ENCODE measurements around the gene MYRIP.

The MYRIP gene

GRCh38 chr3:40166997-40167396 is 357.6 kb downstream of the MYRIP start:
- POLR2A ChIA-PET, result no interaction called here
- CTCF ChIA-PET, result no interaction called here

DNA sequence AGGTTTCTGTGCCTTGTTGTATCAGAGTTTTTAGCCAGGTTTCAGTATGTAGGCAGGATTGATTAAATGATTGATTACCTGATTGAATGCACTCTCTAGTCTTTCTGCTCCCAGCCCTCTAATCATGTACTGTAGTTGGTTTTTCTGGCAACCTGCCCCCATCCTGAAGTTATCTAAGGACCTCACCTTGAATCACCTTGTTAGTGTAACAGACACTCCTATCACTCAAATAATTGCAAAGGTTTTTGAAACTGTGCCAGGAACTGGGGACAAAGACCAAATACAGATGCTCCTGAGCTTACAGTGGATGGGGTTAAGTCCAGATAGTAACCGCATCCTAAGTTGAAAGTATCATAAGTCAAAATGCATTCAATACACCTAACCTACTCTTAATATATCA is 358.5 kb downstream of the MYRIP start:
- CTCF ChIA-PET, result no interaction called here
- no peak for DNase-seq (ENCODE audit: extremely low spot score)

More at GRCh38 chr3:40166997-40167396, 357.6 kb downstream of the MYRIP start:
- TF ChIP-seq TARDBP (IDR thresholded peaks at IDR 0.05) (no peak), ARNT (IDR thresholded peaks at IDR 0.05) (no peak), SP1 (IDR thresholded peaks at IDR 0.05) (no peak), FOXK2 (IDR thresholded peaks at IDR 0.05) (no peak), FOXM1 (IDR thresholded peaks at IDR 0.05; ENCODE audit: borderline replicate concordance) (no peak)
- DNase-seq (ENCODE audit: extremely low spot score), result no peak

GRCh38 chr3:40169983-40170382 is 360.6 kb downstream of the MYRIP start:
- no peak for DNase-seq (ENCODE audit: extremely low spot score)
- ChIA-PET POLR2A (no interaction called here), CTCF (no interaction called here)
- TF ChIP-seq FOXM1 (IDR thresholded peaks at IDR 0.05; ENCODE audit: borderline replicate concordance) (no peak), HDGF (IDR thresholded peaks at IDR 0.05; ENCODE audit: borderline replicate concordance) (no peak), L3MBTL2 (conservative IDR thresholded peaks at IDR 0.05) (no peak), BHLHE40 (IDR thresholded peaks at IDR 0.05; ENCODE audit: borderline replicate concordance) (no peak), FOXA1 (IDR thresholded peaks at IDR 0.05) (no peak), ELF4 (IDR thresholded peaks at IDR 0.05) (no peak), CTBP1 (IDR thresholded peaks at IDR 0.05; ENCODE audit: borderline replicate concordance) (no peak)

More for the DNA sequence above, 358.5 kb downstream of the MYRIP start:
- POLR2A ChIA-PET, result no interaction called here
- TF ChIP-seq HDGF (IDR thresholded peaks at IDR 0.05; ENCODE audit: borderline replicate concordance) (no peak), FOXK2 (IDR thresholded peaks at IDR 0.05) (no peak), L3MBTL2 (conservative IDR thresholded peaks at IDR 0.05) (no peak)
- TF ChIP-seq, protein P1, sequence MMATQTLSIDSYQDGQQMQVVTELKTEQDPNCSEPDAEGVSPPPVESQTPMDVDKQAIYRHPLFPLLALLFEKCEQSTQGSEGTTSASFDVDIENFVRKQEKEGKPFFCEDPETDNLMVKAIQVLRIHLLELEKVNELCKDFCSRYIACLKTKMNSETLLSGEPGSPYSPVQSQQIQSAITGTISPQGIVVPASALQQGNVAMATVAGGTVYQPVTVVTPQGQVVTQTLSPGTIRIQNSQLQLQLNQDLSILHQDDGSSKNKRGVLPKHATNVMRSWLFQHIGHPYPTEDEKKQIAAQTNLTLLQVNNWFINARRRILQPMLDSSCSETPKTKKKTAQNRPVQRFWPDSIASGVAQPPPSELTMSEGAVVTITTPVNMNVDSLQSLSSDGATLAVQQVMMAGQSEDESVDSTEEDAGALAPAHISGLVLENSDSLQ (IDR thresholded peaks at IDR 0.05), result no peak

DNA sequence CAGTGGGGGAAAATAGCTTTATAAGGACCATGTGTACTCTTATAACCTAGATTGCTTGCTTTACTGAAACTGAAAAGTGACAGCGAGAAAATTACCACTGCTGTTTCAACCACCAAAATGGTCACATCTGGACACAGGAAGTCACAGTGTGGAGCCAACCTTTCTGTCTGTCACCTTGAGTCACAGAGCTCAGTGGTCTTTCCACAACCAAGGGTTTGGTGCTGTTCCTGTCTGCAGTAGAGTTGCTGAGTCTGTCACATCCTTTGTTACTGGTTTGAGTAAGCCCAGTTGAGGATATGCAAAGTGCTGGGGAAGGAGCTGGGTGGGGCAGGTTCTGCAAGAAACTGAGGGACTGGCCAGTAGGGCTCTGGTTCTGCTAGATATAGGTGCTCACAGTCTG is 361.0 kb downstream of the MYRIP start:
- ChIA-PET CTCF (no interaction called here), POLR2A (no interaction called here)
- no peak for DNase-seq (ENCODE audit: extremely low spot score)
- TF ChIP-seq BHLHE40 (IDR thresholded peaks at IDR 0.05; ENCODE audit: borderline replicate concordance) (no peak), TARDBP (IDR thresholded peaks at IDR 0.05) (no peak), SUZ12 (IDR thresholded peaks at IDR 0.05) (no peak), CTBP1 (IDR thresholded peaks at IDR 0.05; ENCODE audit: borderline replicate concordance) (no peak), SP1 (IDR thresholded peaks at IDR 0.05) (no peak), LEF1 (IDR thresholded peaks at IDR 0.05; ENCODE audit: borderline replicate concordance) (no peak), FOXK2 (IDR thresholded peaks at IDR 0.05) (no peak), FOXA1 (IDR thresholded peaks at IDR 0.05) (no peak), ELF4 (IDR thresholded peaks at IDR 0.05) (no peak), ARNT (IDR thresholded peaks at IDR 0.05) (no peak), FOXM1 (IDR thresholded peaks at IDR 0.05; ENCODE audit: borderline replicate concordance) (no peak), L3MBTL2 (conservative IDR thresholded peaks at IDR 0.05) (no peak), HDGF (IDR thresholded peaks at IDR 0.05; ENCODE audit: borderline replicate concordance) (no peak), NFRKB (IDR thresholded peaks at IDR 0.05) (no peak), ZNF384 (IDR thresholded peaks at IDR 0.05) (no peak)
- TF ChIP-seq, protein P1 (IDR thresholded peaks at IDR 0.05), result no peak

GRCh38 chr3:40172560-40172959 is 363.2 kb downstream of the MYRIP start:
- POLR2A ChIA-PET, result no interaction called here
- TF ChIP-seq FOXK2 (IDR thresholded peaks at IDR 0.05) (no peak), FOXM1 (IDR thresholded peaks at IDR 0.05; ENCODE audit: borderline replicate concordance) (no peak), BHLHE40 (IDR thresholded peaks at IDR 0.05; ENCODE audit: borderline replicate concordance) (no peak)
- CTCF ChIA-PET, result interaction anchor here (0.7 kb wide), 1 partner anchor 75 kb away, joined by 3 read pairs; no protein-coding TSS in a partner anchor
- no peak for DNase-seq (ENCODE audit: extremely low spot score)

GRCh38 chr3:40173227-40173721 is 363.9 kb downstream of the MYRIP start:
- DNase-seq (ENCODE audit: extremely low spot score), result no peak
- ChIA-PET CTCF (no interaction called here), POLR2A (no interaction called here)
- no peak for TF ChIP-seq CTBP1 (IDR thresholded peaks at IDR 0.05; ENCODE audit: borderline replicate concordance)
- TF ChIP-seq FOXM1 (IDR thresholded peaks at IDR 0.05; ENCODE audit: borderline replicate concordance), result no peak
- no peak for TF ChIP-seq BHLHE40 (IDR thresholded peaks at IDR 0.05; ENCODE audit: borderline replicate concordance)
- TF ChIP-seq TARDBP (IDR thresholded peaks at IDR 0.05), result no peak
- TF ChIP-seq SP1 (IDR thresholded peaks at IDR 0.05), result no peak
- no peak for TF ChIP-seq ARNT (IDR thresholded peaks at IDR 0.05)
- TF ChIP-seq ZNF384 (IDR thresholded peaks at IDR 0.05), result no peak
- TF ChIP-seq, protein P1 (IDR thresholded peaks at IDR 0.05), result no peak
- TF ChIP-seq LEF1 (IDR thresholded peaks at IDR 0.05; ENCODE audit: borderline replicate concordance), result no peak
- no peak for TF ChIP-seq HDGF (IDR thresholded peaks at IDR 0.05; ENCODE audit: borderline replicate concordance)
- no peak for TF ChIP-seq NFRKB (IDR thresholded peaks at IDR 0.05)
- TF ChIP-seq L3MBTL2 (conservative IDR thresholded peaks at IDR 0.05), result no peak
- no peak for TF ChIP-seq ELF4 (IDR thresholded peaks at IDR 0.05)
- no peak for TF ChIP-seq FOXK2 (IDR thresholded peaks at IDR 0.05)
- no peak for TF ChIP-seq SUZ12 (IDR thresholded peaks at IDR 0.05)
